Measurements from ENCODE around the gene ZNF394. TPM values are rescaled to one million over a fixed set of nuclear protein-coding genes. Genes with fewer than 3 reads are reported as not detected.

Gene ZNF394
- total RNA-seq, 2 experiments from 2014 or later: 27.2 to 31.2 TPM

GRCh38 chr7:99457650-99458493, 42.2 kb downstream of the ZNF394 start:
- ChIA-PET POLR2A (interaction anchor here (1.0 kb wide), 1 partner anchor 8 kb away, joined by 5 read pairs; the partner anchor contains the start of gene ATP5MF), CTCF (no interaction called here)

GRCh38 chr7:99457050-99457649, 42.9 kb downstream of the ZNF394 start:
- ChIA-PET CTCF (no interaction called here), POLR2A (interaction anchor here (1.0 kb wide), 1 partner anchor 9 kb away, joined by 5 read pairs; the partner anchor contains the start of gene ATP5MF)

- POLR2A ChIA-PET: no interaction called here
- CTCF ChIA-PET: no interaction called here
Measured at GRCh38 chr7:99456288-99456687, 43.8 kb downstream of the ZNF394 start.

DNA sequence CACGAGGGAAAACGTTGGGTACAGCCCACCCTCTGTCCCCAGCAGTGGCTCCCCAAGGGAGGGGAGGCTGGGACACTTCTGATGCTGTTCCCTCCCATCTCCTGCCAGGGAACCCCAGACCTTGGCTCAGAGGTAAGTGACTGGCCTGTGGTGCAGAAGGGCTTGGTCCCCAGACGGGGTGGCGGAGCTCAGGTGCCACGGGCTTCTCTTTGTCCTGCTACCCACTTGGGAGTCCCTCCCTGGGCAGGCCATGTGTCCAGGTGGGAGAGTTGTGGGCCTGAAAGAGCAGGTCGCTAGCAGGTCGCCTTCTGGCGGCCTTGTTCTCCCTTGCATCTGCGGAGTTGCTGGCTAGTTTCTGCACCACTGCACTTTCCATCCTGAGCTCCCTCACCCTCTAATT, 44.2 kb downstream of the ZNF394 start:
- ChIA-PET POLR2A (no interaction called here), CTCF (interaction anchor here (1.4 kb wide), 1 partner anchor 40 kb away, joined by 3 read pairs; no protein-coding TSS in a partner anchor)

GRCh38 chr7:99453105-99453504, 47.0 kb downstream of the ZNF394 start:
- ChIA-PET CTCF (no interaction called here), POLR2A (no interaction called here)

- POLR2A ChIA-PET: no interaction called here
- CTCF ChIA-PET: interaction anchor here (0.8 kb wide), 1 partner anchor 13 kb away, joined by 3 read pairs; no protein-coding TSS in a partner anchor
Measured at GRCh38 chr7:99452541-99452940, 47.5 kb downstream of the ZNF394 start.

- POLR2A ChIA-PET: no interaction called here
Measured at GRCh38 chr7:99451936-99452335, 48.1 kb downstream of the ZNF394 start.

DNA sequence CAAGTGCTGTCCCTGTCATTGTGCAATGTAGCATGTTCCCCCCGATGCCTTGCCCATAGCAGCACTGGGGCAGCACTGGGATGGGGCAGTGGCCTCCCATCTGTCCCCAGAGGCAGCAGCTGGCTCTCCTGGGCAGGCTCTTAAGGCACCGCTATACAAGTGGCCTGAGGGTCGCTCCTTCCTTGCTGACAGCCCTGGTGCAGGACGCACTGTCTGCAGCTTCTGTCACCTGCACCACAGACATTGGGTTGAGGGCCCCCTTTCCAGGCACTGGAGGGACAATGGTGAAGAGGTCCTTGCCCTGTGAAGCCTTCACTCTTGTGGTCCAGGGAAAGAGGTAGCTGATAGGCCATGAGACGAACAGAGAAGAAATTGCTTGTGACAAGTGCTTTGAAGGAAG, 50.8 kb downstream of the ZNF394 start:
- POLR2A ChIA-PET: no interaction called here

More at GRCh38 chr7:99451936-99452335, 48.1 kb downstream of the ZNF394 start:
- CTCF ChIA-PET: interaction anchor here (0.8 kb wide), 1 partner anchor 13 kb away, joined by 3 read pairs; no protein-coding TSS in a partner anchor

GRCh38 chr7:99448855-99449254, 51.2 kb downstream of the ZNF394 start:
- CTCF ChIA-PET: no interaction called here
- POLR2A ChIA-PET: no interaction called here

More for the DNA sequence above, 50.8 kb downstream of the ZNF394 start:
- CTCF ChIA-PET: interaction anchor here (0.8 kb wide), 1 partner anchor 128 kb away, joined by 3 read pairs; no protein-coding TSS in a partner anchor

- POLR2A ChIA-PET: no interaction called here
- CTCF ChIA-PET: no interaction called here
Measured at GRCh38 chr7:99447943-99448342, 52.1 kb downstream of the ZNF394 start.

- POLR2A ChIA-PET: no interaction called here
- CTCF ChIA-PET: no interaction called here
Measured at GRCh38 chr7:99446096-99446495, 54.0 kb downstream of the ZNF394 start.

Other genes starting within 250 kb of the ZNF394 start
- gene MYH16, start 227.4 kb downstream of the ZNF394 start, total RNA-seq: not detected
- gene ARPC1A, start 174.4 kb downstream of the ZNF394 start, total RNA-seq: 10 to 100 TPM; 77.9 to 80.4 TPM
- gene ARPC1B, start 125.6 kb downstream of the ZNF394 start, total RNA-seq: 100 to 1,000 TPM; 267 to 276 TPM
- gene PDAP1, start 91.7 kb downstream of the ZNF394 start, total RNA-seq: 100 to 1,000 TPM; 207 to 213 TPM
- 100 to 1,000 TPM; 173 to 180 TPM for gene BUD31, start 91.3 kb downstream of the ZNF394 start, total RNA-seq
- gene PTCD1, start 61.5 kb downstream of the ZNF394 start, total RNA-seq: 1 to 10 TPM; 6.0 to 7.0 TPM
- 10 to 100 TPM; 65.2 to 65.4 TPM for gene CPSF4, start 61.3 kb downstream of the ZNF394 start, total RNA-seq
- 100 to 1,000 TPM; 473 to 493 TPM for gene ATP5MF, start 34.1 kb downstream of the ZNF394 start, total RNA-seq
- 10 to 100 TPM; 13.1 to 14.4 TPM for gene ZNF789, start 27.4 kb downstream of the ZNF394 start, total RNA-seq
- 1 to 10 TPM; 8.6 to 9.0 TPM for gene ZKSCAN5, start 4.4 kb upstream of the ZNF394 start, total RNA-seq
- gene FAM200A, start 51.8 kb upstream of the ZNF394 start, total RNA-seq: 1 to 10 TPM; 7.1 to 7.3 TPM
- 10 to 100 TPM; 54.9 to 57.1 TPM for gene ZNF655, start 58.4 kb upstream of the ZNF394 start, total RNA-seq
- under 1 TPM; 0.80 to 0.86 TPM for gene TMEM225B, start 98.0 kb upstream of the ZNF394 start, total RNA-seq
- gene ZSCAN25, start 116.7 kb upstream of the ZNF394 start, total RNA-seq: 10 to 100 TPM; 24.8 to 27.8 TPM
- gene CYP3A5, start 179.7 kb upstream of the ZNF394 start, total RNA-seq: under 1 TPM in 1 of 2 experiments, not detected in 1; 0.08 TPM
- gene CYP3A7, start 234.9 kb upstream of the ZNF394 start, total RNA-seq: not detected